ENCODE results near the gene DUS2. TPM values are rescaled to one million over a fixed set of nuclear protein-coding genes. Genes with fewer than 3 reads are reported as not detected.
"Not testable (repeated sequence)": the region's sequence is repeated elsewhere in the genome, so short reads cannot be mapped to it uniquely, and the experiment has no call there.

Gene DUS2
- total RNA-seq (2014; rRNA removed; shearing (Covaris generic)) = 18.7 and 19.0 TPM in 2 replicates

- peak; percentile 94 for DNase-seq (ENCODE audit: low spot score)
These were observed at the start of gene DUS2, which contains the start of gene DDX28 for GRCh38 chr16:68022728-68023537. DUS2 (plus strand) TSS chr16:68023284; CDS start chr16:68038024, 14,740 bp downstream. DDX28 (minus strand) TSS chr16:68023232; CDS start chr16:68023202, 30 bp downstream.

GRCh38 chr16:67975321-67976105 is 47.6 kb upstream of the DUS2 start:
- no peak for DNase-seq (ENCODE audit: low spot score)

GRCh38 chr16:67976205-67976604 is 46.9 kb upstream of the DUS2 start:
- DNase-seq (ENCODE audit: low spot score) = no peak

GRCh38 chr16:67977005-67977404 is 46.1 kb upstream of the DUS2 start:
- no peak for DNase-seq (ENCODE audit: low spot score)

DNA sequence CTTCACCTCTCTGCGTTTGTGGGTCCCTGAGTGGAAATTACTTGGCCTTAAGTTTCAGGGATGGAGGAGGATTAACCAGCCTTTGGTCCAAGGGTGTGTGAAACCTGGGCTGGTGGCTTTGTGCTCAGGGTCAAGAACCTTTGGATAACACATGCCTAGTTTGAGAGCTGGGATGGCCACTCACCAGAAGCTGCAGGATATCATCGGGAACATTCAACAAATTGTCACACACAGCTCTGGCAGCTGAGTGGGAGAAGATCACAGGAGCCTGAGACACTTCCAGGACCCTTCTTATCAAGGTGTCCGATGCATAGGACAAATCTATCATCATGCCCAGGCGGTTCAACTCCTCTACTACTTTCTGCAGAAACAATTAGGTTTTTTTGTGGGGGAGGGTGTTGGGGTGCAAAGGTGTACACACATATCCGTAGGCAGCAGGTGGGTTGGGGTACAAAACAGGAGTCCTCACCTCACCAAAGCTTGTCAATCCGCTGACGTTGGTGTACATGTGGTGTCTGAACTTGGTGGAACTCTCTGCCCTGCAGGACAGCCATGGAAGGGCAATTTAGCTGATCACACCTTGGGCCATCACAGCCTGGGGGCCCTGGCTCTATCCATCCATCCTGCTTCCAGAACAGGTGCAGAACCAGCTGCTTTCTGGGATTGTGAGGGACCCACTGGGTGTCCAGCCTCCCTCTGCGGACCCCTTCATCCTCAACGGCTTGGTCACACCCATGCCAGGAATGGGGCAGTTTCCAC is 45.4 kb upstream of the DUS2 start:
- no peak for DNase-seq (ENCODE audit: low spot score)

GRCh38 chr16:67979955-67980678 is 43.0 kb upstream of the DUS2 start, which contains the start of gene DPEP3:
DPEP3 (minus strand) TSS chr16:67980499; CDS start chr16:67980380, 119 bp downstream.
- DNase-seq (ENCODE audit: low spot score) = no peak

DNA sequence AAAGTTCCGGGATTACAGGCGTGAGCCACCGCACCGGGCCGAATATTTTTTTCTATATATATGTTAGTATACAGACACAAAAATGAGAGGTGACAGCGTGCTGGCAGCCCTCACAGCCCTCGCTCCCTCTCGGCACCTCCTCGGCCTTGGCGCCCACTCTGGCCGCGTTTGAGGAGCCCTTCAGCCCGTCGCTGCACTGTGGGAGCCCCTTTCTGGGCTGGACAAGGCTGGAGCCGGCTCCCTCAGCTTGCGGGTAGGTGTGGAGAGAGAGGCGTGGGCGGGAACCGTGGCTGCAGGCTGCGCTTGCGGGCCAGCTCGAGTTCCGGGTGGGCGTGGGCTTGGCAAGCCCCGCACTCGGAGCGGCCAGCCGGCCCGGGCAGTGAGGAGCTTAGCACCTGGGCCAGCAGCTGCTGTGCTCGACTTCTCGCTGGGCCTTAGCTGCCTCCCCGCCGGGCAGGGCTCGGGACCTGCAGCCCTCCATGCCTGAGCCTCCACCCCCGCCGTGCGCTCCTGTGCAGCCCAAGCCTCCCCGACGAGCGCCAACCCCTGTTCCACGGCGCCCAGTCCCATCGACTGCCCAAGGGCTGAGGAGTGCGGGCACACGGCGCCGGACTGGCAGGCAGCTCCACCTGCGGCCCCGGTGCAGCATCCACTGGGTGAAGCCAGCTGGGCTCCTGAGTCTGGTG is 40.9 kb upstream of the DUS2 start:
- DNase-seq (ENCODE audit: low spot score) = no peak

DNA sequence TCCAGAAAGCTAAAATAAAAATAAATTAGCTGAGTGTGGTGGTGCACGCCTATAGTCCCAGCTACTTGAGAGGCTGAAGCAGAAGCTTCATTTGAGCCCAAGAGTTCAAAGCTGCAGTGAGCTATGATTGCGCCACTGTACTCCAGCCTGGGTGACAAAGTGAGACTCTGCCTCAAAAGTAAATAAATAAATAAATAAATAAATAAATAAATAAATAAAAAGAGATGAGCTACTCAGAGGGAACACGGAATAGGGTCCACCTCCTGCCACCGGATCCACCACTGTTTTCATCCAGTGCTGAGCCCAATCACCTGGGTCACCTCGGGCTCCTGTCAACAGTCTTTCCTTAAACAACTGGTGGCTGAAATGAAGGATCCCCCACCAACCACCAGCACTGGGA is 36.1 kb upstream of the DUS2 start:
- no peak for DNase-seq (ENCODE audit: low spot score)

DNA sequence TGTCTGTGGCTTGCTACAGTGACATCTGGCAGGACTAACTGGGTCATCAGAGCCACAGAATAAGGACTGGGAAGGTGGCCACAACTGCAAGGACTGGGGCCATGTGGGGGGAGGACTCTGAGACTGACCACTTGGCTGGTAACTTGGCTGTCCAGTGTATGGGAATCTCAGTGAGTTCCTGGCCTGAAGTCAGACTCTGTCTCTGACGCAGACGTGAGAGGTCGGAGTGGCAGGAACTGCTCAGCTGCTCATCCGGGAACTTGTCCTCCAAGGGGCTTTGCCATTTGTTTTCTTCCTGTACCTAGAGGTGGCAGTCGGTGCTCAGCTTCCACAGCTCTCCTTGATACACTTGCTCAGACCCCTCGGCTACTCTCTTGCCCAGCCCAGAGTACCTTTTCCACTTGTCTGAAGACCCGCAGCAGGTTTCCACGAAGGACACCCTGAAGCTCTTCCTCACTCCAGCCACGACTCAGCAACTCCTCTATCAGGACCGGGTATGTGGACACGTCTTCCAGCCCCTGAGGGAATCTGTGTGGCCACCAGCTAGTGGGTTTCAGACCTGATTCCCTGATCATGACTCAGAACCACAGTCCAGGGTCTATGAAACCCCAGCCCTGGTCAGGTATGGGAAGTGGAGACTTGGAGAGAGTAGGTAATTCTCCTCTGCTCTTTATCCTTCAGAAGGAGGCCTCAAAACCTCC is 35.5 kb upstream of the DUS2 start:
- DNase-seq (ENCODE audit: low spot score) = no peak

- DNase-seq (ENCODE audit: low spot score) = no peak
These were observed 34.4 kb upstream of the DUS2 start for GRCh38 chr16:67988675-67989074.

- no peak for DNase-seq (ENCODE audit: low spot score)
These were observed 33.6 kb upstream of the DUS2 start for GRCh38 chr16:67989322-67990017.

DNA sequence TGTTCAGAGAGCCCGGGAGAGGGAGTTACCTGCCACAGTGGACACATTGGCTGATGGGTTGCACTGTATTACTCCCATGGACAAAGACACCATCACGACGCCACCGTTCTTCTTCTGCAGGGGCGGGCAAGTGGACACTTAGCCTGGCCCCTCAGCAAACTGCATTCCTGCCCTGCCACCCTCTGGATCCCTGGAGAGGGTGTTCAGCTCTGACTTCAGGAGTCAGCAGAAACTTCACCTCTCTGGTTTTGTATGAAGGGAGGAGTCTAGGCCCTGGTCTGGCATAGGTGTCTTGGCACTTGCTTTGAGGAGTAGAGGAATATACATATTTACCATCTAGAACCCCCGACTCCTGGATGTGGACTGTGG is 33.1 kb upstream of the DUS2 start:
- no peak for DNase-seq (ENCODE audit: low spot score)

DNA sequence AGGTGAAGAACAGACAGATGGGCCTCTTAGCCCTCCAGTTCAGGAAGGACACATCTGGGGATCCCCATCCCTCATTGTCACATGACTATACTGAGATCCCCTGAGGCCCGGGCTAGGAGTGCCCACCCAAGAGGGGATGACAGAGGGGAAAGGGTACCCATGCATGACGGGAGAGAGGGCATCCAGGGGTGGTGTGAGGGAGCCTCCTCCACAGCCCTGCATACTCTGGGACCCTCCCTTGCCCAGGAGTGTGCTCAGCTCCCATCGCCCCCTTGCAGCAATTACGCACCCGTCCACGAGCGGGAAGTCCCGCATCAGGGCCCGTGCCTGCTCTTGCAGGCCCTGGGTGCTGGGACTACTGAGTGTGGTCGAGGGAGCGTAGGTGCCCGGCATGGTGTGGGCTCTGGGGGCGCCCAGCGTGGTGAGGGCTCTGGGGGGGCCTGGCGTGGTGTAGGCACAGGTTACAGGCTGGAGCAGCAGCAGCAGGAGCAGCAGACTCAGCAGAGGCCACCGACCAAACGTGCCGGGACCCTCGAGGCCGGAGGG is 30.4 kb upstream of the DUS2 start:
- no peak for DNase-seq (ENCODE audit: low spot score)

GRCh38 chr16:67993207-67994039 is 29.7 kb upstream of the DUS2 start:
- DNase-seq (ENCODE audit: low spot score) = peak; percentile 79

GRCh38 chr16:67994040-67994408 is 29.1 kb upstream of the DUS2 start:
- not testable (repeated sequence) for DNase-seq (ENCODE audit: low spot score)

GRCh38 chr16:67995423-67995822 is 27.7 kb upstream of the DUS2 start:
- DNase-seq (ENCODE audit: low spot score) = no peak

DNA sequence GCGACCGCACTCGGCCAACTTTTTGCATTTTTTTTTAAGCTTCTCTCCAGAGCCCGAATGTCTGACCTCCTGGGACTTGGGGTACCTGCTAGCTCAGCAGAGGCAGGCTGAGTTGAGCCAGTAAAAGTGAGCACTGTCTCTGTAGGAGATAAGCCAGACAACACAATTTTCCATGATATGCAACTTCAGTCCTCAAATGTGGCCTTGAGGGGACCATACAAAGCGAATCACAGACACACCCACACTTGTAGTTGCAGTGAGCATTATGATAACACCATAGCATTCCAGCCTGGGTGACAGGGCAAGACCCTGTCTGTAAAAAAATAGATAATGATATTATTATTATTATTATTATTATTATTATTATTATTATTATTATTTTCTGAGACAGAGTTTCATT is 26.4 kb upstream of the DUS2 start:
- no peak for DNase-seq (ENCODE audit: low spot score)

DNA sequence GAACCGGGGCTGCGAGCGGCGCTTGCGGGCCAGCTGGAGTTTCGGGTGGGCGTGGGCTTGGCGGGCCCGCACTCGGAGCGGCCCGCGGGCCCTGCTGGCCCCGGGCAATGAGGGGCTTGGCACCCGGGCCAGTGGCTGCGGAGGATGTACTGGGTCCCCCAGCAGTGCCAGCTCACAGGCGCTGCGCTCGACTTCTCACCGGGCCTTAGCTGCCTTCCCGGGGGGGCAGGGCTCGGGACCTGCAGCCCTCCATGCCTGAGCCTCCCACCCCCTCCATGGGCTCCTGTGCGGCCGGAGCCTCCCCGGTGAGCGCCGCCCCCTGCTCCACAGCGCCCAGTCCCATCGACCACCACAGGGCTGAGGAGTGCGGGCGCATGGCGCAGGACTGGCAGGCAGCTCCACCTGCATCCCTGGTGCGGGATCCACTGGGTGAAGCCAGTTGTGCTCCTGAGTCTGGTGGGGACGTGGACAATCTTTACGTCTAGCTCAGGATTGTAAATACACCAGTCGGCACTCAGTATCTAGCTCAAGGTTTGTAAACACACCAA is 24.8 kb upstream of the DUS2 start:
- DNase-seq (ENCODE audit: low spot score) = not testable (repeated sequence)
